Measurements from ENCODE around the gene CSTF2T. TPM values are rescaled to one million over a fixed set of nuclear protein-coding genes. Genes with fewer than 3 reads are reported as not detected.

The CSTF2T gene
- total RNA-seq, 1 experiment from 2014 or later = 42.1 TPM

DNA sequence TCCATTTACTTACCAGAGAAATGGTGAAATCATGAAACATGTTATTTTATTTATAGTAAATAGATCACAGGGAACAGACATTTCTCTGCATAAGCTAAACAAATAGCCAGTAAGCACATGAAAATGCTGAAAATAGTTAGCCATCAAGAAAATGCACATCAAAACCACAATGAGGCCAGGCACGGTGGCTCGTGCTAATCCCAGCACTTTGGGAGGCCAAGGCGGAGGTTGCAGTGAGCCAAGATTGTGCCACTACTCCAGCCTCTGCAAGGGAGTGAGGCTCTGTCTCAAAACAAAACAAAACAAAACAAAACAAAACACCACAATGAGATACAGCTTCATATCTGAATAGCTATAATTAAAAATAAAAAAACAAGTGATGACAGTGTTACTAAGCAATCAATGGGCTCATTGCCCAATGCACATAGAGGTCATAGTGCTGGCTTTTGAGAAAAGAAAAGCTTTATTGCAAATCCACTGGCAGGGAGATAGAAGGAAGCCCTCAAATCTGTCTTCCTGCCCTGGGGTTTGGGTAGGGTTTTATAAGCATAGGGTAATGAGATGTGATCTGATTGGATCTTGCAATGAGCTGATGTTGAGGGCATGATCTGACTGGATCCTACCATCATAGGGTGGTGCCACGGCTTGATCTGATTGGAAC is 16.2 kb downstream of the CSTF2T start:
- Histone ChIP-seq H3T11ph (ENCODE audit: low read length) (no peak overlapping the region), H2AK5ac (ENCODE audit: insufficient read length, low read length) (no peak overlapping the region), H2BK5ac (ENCODE audit: insufficient read length, low read length) (no peak overlapping the region), H3K79me2 (ENCODE audit: insufficient read depth, low read length) (no peaks in the 10 kb centered on the region), H3K9ac (ENCODE audit: extremely low read depth, insufficient read length, low read length) (no peak overlapping the region), H3K18ac (ENCODE audit: insufficient read length, low read depth, low read length) (no peak overlapping the region), H3K23me2 (ENCODE audit: insufficient read length, low read depth, low read length, poor library complexity, severe bottlenecking) (no peaks in the 10 kb centered on the region), H4K5ac (ENCODE audit: insufficient read length, low read depth, low read length) (no peak overlapping the region), H4K8ac (replicated peaks; ENCODE audit: insufficient read length, low read depth, low read length) (no peak overlapping the region), H3K27me3 (ENCODE audit: insufficient read depth, low read length) (no peaks in the 10 kb centered on the region), H2BK120ac (ENCODE audit: low read depth, low read length, poor library complexity, severe bottlenecking) (no peak overlapping the region), H2AFZ (ENCODE audit: low read length) (no peak overlapping the region), H3K9me3 (ENCODE audit: control insufficient read depth, low read depth, low read length) (no peaks in the 10 kb centered on the region), H3K56ac (ENCODE audit: insufficient read length, low read depth, low read length) (no peak overlapping the region), H2BK15ac (ENCODE audit: low read depth, low read length) (no peak overlapping the region), H2BK12ac (ENCODE audit: insufficient read length, low read depth, low read length) (no peak overlapping the region), H3K23ac (ENCODE audit: insufficient read length, low read depth, low read length) (no peak overlapping the region), H3K4me2 (ENCODE audit: insufficient read depth, insufficient read length, low read length) (no peak overlapping the region), H4K91ac (ENCODE audit: insufficient read length, low read depth, low read length) (no peak overlapping the region), H2BK20ac (ENCODE audit: low read depth, low read length, poor library complexity, severe bottlenecking) (no peak overlapping the region), H3K14ac (ENCODE audit: insufficient read depth, low read length) (no peak overlapping the region), H3K27ac (ENCODE audit: insufficient read length, low read depth, low read length) (no peak overlapping the region), H3K4ac (ENCODE audit: low read depth, low read length) (no peak overlapping the region), H3K79me1 (ENCODE audit: insufficient read depth, low read depth, low read length, poor library complexity, severe bottlenecking) (no peaks in the 10 kb centered on the region), H3K4me1 (ENCODE audit: insufficient read depth, low read length) (no peaks in the 10 kb centered on the region), H4K20me1 (ENCODE audit: control insufficient read depth, insufficient read depth, insufficient read length) (no peaks in the 10 kb centered on the region)
- Mint-ChIP-seq H3K27me3 (ENCODE audit: low read depth) (no peaks in the 10 kb centered on the region), H3K9me3 (0 out of 5 replicates have a peak, but pooled peaks cover 0 to 2% of the 10 kb centered on the region in 2 experiments), H3K36me3 (ENCODE audit: insufficient read depth in 1 of 3, low read depth in 3 of 3) (no peaks in the 10 kb centered on the region), H3K4me1 (peaks cover 2 to 16% of the 10 kb centered on the region in 2 experiments), H3K27ac (no peak overlapping the region), H3K4me3 (no peak overlapping the region)
- WGBS (ENCODE audit: extremely low coverage, insufficient read length, low lambda C conversion rate) = no CpG with 5 or more reads among the region's 4 CpGs
- TF ChIP-seq, protein P1, sequence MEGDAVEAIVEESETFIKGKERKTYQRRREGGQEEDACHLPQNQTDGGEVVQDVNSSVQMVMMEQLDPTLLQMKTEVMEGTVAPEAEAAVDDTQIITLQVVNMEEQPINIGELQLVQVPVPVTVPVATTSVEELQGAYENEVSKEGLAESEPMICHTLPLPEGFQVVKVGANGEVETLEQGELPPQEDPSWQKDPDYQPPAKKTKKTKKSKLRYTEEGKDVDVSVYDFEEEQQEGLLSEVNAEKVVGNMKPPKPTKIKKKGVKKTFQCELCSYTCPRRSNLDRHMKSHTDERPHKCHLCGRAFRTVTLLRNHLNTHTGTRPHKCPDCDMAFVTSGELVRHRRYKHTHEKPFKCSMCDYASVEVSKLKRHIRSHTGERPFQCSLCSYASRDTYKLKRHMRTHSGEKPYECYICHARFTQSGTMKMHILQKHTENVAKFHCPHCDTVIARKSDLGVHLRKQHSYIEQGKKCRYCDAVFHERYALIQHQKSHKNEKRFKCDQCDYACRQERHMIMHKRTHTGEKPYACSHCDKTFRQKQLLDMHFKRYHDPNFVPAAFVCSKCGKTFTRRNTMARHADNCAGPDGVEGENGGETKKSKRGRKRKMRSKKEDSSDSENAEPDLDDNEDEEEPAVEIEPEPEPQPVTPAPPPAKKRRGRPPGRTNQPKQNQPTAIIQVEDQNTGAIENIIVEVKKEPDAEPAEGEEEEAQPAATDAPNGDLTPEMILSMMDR (conservative IDR thresholded peaks at IDR 0.05) = no peak
- no peak for DNase-seq
